ENCODE data around the gene CAST.

The CAST gene

GRCh38 chr5:96706433-96707111 lies 44.4 kb downstream of the CAST start:
- no peak for DNase-seq (ENCODE audit: low spot score)
- FAIRE-seq: no peak

GRCh38 chr5:96708600-96708999 lies 46.4 kb downstream of the CAST start:
- FAIRE-seq (no peak), DNase-seq (ENCODE audit: low spot score) (no peak)

- peak; percentile 66 for FAIRE-seq
- DNase-seq (ENCODE audit: low spot score): peak; percentile 54
These were observed 47.1 kb downstream of the CAST start for GRCh38 chr5:96709152-96709821.

- FAIRE-seq (no peak), DNase-seq (ENCODE audit: low spot score) (no peak)
These were observed 50.0 kb downstream of the CAST start for GRCh38 chr5:96712100-96712746.

- FAIRE-seq: no peak
These were observed 52.3 kb downstream of the CAST start for GRCh38 chr5:96714450-96714849.

GRCh38 chr5:96714951-96715451 lies 52.8 kb downstream of the CAST start:
- DNase-seq (ENCODE audit: low spot score) (peak; percentile 21), FAIRE-seq (no peak)

More at GRCh38 chr5:96714450-96714849, 52.3 kb downstream of the CAST start:
- DNase-seq (ENCODE audit: low spot score): no peak

- DNase-seq (ENCODE audit: low spot score) (no peak), FAIRE-seq (no peak)
These were observed 53.8 kb downstream of the CAST start for GRCh38 chr5:96716007-96716406.

GRCh38 chr5:96716716-96717115 lies 54.5 kb downstream of the CAST start:
- DNase-seq (ENCODE audit: low spot score) (no peak), FAIRE-seq (no peak)

- no peak for FAIRE-seq
- DNase-seq (ENCODE audit: low spot score): no peak
These were observed 55.7 kb downstream of the CAST start for GRCh38 chr5:96717874-96718273.

GRCh38 chr5:96718635-96719077 lies 56.5 kb downstream of the CAST start:
- DNase-seq (ENCODE audit: low spot score) (no peak), FAIRE-seq (no peak)

- no peak for FAIRE-seq
- DNase-seq (ENCODE audit: low spot score): no peak
These were observed 58.2 kb downstream of the CAST start for GRCh38 chr5:96720408-96720807.

- FAIRE-seq: no peak
- no peak for DNase-seq (ENCODE audit: low spot score)
These were observed 59.3 kb downstream of the CAST start for GRCh38 chr5:96721351-96721977.

GRCh38 chr5:96725257-96725656 lies 63.1 kb downstream of the CAST start:
- no peak for FAIRE-seq
- DNase-seq (ENCODE audit: low spot score): no peak

GRCh38 chr5:96726802-96727201 lies 64.6 kb downstream of the CAST start:
- DNase-seq (ENCODE audit: low spot score): no peak
- no peak for FAIRE-seq

- FAIRE-seq: no peak
- DNase-seq (ENCODE audit: low spot score): no peak
These were observed 67.0 kb downstream of the CAST start for GRCh38 chr5:96729156-96729555.

GRCh38 chr5:96730586-96730985 lies 68.4 kb downstream of the CAST start:
- no peak for FAIRE-seq

GRCh38 chr5:96733771-96734500 lies 71.8 kb downstream of the CAST start:
- FAIRE-seq: no peak
- DNase-seq (ENCODE audit: low spot score): peak; percentile 18

More at GRCh38 chr5:96730586-96730985, 68.4 kb downstream of the CAST start:
- DNase-seq (ENCODE audit: low spot score): no peak

GRCh38 chr5:96734871-96735325 lies 72.7 kb downstream of the CAST start:
- FAIRE-seq (peak; percentile 36), DNase-seq (ENCODE audit: low spot score) (peak; percentile 71)

- no peak for DNase-seq (ENCODE audit: low spot score)
- no peak for FAIRE-seq
These were observed 74.8 kb downstream of the CAST start for GRCh38 chr5:96736937-96737336.

GRCh38 chr5:96741106-96741505 lies 78.9 kb downstream of the CAST start:
- FAIRE-seq: no peak

GRCh38 chr5:96741891-96742309 lies 79.7 kb downstream of the CAST start:
- FAIRE-seq (no peak), DNase-seq (ENCODE audit: low spot score) (no peak)

More at GRCh38 chr5:96741106-96741505, 78.9 kb downstream of the CAST start:
- no peak for DNase-seq (ENCODE audit: low spot score)

Measured in RCC 7860 (cell line).